ENCODE data around the gene STPG3.

DNA sequence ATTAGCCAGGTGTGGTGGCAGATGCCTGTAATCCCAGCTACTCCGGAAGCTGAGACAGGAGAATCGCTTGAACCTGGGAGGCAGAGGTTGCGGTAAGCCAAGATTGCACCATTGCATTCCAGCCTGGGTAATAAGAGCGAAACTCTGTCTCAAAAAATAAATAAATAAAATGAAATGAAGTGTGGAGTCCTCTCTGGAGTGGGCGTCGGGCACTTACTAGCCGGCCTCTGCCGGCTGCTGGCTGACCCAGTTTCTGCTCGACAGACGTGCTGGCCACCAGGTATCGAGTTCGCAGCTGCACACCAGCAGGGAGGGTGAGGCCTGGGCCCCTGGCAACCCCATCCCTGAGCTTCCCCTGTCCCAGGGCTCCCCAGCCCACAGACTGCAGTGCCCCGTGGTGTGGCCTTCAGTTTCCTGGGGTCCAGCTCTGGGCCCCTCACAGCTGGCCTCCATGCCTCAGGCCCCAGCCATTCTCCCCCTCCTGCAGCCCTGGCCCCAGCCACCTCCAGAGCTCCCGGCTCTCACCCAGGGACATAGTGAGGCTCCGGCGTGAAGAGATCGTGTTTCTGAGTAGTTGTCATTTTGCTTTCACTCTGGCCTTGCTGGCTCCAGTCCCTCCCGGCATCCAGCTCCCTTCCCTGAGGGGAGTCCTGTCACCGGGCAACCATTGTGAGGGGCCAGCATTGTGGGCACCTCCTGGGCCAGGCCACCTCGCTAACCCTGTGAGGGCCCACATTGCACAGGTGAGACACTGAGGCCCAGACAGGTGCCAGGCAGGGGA lies 3.8 kb upstream of the STPG3 start:
- TF ChIP-seq GATA2 (IDR thresholded peaks at IDR 0.05; ENCODE audit: low read depth, low read length) (no peak), GATA3 (IDR thresholded peaks at IDR 0.05; ENCODE audit: low read depth, low read length) (no peak)
